ENCODE data around the gene ADAMTS5. TPM values are rescaled to one million over a fixed set of nuclear protein-coding genes. Genes with fewer than 3 reads are reported as not detected.

Gene ADAMTS5
- total RNA-seq, 1 experiment from 2014 or later, result not detected

- H3K9me3 ChIP-seq (ENCODE audit: insufficient read depth, low read depth), result no peaks in the 10 kb centered on the region
- no peak overlapping the region for H3K27ac ChIP-seq
- no peaks in the 10 kb centered on the region for H4K20me1 ChIP-seq (ENCODE audit: insufficient read depth)
- no peaks in the 10 kb centered on the region for H3K79me2 ChIP-seq (ENCODE audit: low read depth)
- no peak overlapping the region for H2AFZ ChIP-seq
- H3K36me3 ChIP-seq (ENCODE audit: low read depth), result no peaks in the 10 kb centered on the region
- H3K4me3 ChIP-seq, result no peak overlapping the region
- no peaks in the 10 kb centered on the region for H3K9me2 ChIP-seq (ENCODE audit: insufficient read depth)
- intact Hi-C loops (cut with micrococcal nuclease; ENCODE audit: unreplicated experiment), result no loop called here
- H3F3A ChIP-seq (ENCODE audit: insufficient read depth, low read depth), result no peaks in the 10 kb centered on the region
- no peak for DNase-seq
- ChIA-PET POLR2A (ENCODE audit: unreplicated experiment) (no interaction called here), CTCF (no interaction called here)
- no peak overlapping the region for H3K4me2 ChIP-seq
- BruUV-seq (replicated peaks), result no TSS peak
- no peaks in the 10 kb centered on the region for H3K27me3 ChIP-seq (ENCODE audit: insufficient read depth, low read depth)
- H3K4me1 ChIP-seq (replicated peaks; ENCODE audit: insufficient read depth), result no peaks in the 10 kb centered on the region
- no peak for TF ChIP-seq CTCF (conservative IDR thresholded peaks at IDR 0.05)
- TF ChIP-seq EZH2 (IDR thresholded peaks at IDR 0.05; ENCODE audit: low read depth), result no peak
These were observed 52.3 kb downstream of the ADAMTS5 start for GRCh38 chr21:26914557-26914956.

GRCh38 chr21:26912466-26912865 lies 54.4 kb downstream of the ADAMTS5 start:
- Histone ChIP-seq H4K20me1 (ENCODE audit: insufficient read depth) (no peaks in the 10 kb centered on the region), H3K4me3 (no peak overlapping the region), H3K9me2 (ENCODE audit: insufficient read depth) (no peaks in the 10 kb centered on the region), H3K36me3 (ENCODE audit: low read depth) (no peaks in the 10 kb centered on the region), H2AFZ (no peak overlapping the region), H3K27me3 (ENCODE audit: insufficient read depth, low read depth) (no peaks in the 10 kb centered on the region), H3K27ac (no peak overlapping the region), H3K4me1 (replicated peaks; ENCODE audit: insufficient read depth) (no peaks in the 10 kb centered on the region), H3F3A (ENCODE audit: insufficient read depth, low read depth) (no peaks in the 10 kb centered on the region), H3K4me2 (no peak overlapping the region), H3K9me3 (ENCODE audit: insufficient read depth, low read depth) (no peaks in the 10 kb centered on the region), H3K79me2 (ENCODE audit: low read depth) (no peaks in the 10 kb centered on the region)
- no TSS peak for BruUV-seq (replicated peaks)
- intact Hi-C loops (cut with micrococcal nuclease; ENCODE audit: unreplicated experiment), result no loop called here
- no peak for DNase-seq
- CTCF ChIA-PET, result no interaction called here
- POLR2A ChIA-PET (ENCODE audit: unreplicated experiment), result no interaction called here
- TF ChIP-seq EZH2 (IDR thresholded peaks at IDR 0.05; ENCODE audit: low read depth) (no peak), CTCF (conservative IDR thresholded peaks at IDR 0.05) (no peak)

GRCh38 chr21:26909972-26910371 lies 56.9 kb downstream of the ADAMTS5 start:
- Histone ChIP-seq H3K4me2 (no peak overlapping the region), H3K27me3 (ENCODE audit: insufficient read depth, low read depth) (no peaks in the 10 kb centered on the region), H3K9me3 (ENCODE audit: insufficient read depth, low read depth) (no peaks in the 10 kb centered on the region), H3K4me3 (no peak overlapping the region), H3F3A (ENCODE audit: insufficient read depth, low read depth) (no peaks in the 10 kb centered on the region), H2AFZ (no peak overlapping the region), H3K36me3 (ENCODE audit: low read depth) (no peaks in the 10 kb centered on the region), H3K9me2 (ENCODE audit: insufficient read depth) (no peaks in the 10 kb centered on the region), H4K20me1 (ENCODE audit: insufficient read depth) (no peaks in the 10 kb centered on the region), H3K27ac (no peak overlapping the region), H3K4me1 (replicated peaks; ENCODE audit: insufficient read depth) (no peaks in the 10 kb centered on the region), H3K79me2 (ENCODE audit: low read depth) (no peaks in the 10 kb centered on the region)
- BruUV-seq (replicated peaks), result no TSS peak
- POLR2A ChIA-PET (ENCODE audit: unreplicated experiment), result no interaction called here
- intact Hi-C loops (cut with micrococcal nuclease; ENCODE audit: unreplicated experiment), result no loop called here
- CTCF ChIA-PET, result no interaction called here
- TF ChIP-seq CTCF (conservative IDR thresholded peaks at IDR 0.05), result no peak
- no peak for TF ChIP-seq EZH2 (IDR thresholded peaks at IDR 0.05; ENCODE audit: low read depth)
- DNase-seq, result no peak
